Astrocyte (in vitro differentiated cells and primary cell): ENCODE results near the gene SERPINH1. TPM values are rescaled to one million over a fixed set of nuclear protein-coding genes. Genes with fewer than 3 reads are reported as not detected.

Experiments used
- DNase-seq: peaks from one replicate; pipeline ENCODE4 v3.0.0-alpha.2; 2010; ENCODE audit warnings: low read depth
- FAIRE-seq: peaks from 2 replicates; lab custom pipeline; 2011; peaks lifted over from hg19 to GRCh38; lab: Jason Lieb, UNC
- H2AFZ ChIP-seq: 2 replicates; pipeline ENCODE4 v1.6.0; 2012; ENCODE audit warnings: low read depth, low read length, inconsistent platforms
- H3K27ac ChIP-seq: 2 replicates; pipeline ENCODE4 v1.5.1; 2011; ENCODE audit warnings: low read depth, low read length, inconsistent platforms
- H3K27me3 ChIP-seq: 2 replicates; pipeline ENCODE4 v1.6.0; 2011; ENCODE audit warnings: low read length, inconsistent platforms; ENCODE audit not compliant: insufficient read depth
- H3K36me3 ChIP-seq: 2 replicates; pipeline ENCODE4 v1.5.1; 2011; ENCODE audit warnings: low read length, inconsistent platforms; ENCODE audit not compliant: insufficient read depth
- H3K4me1 ChIP-seq: 2 replicates; pipeline ENCODE4 v1.5.1; 2011; ENCODE audit warnings: low read length, inconsistent platforms; ENCODE audit not compliant: insufficient read depth
- H3K4me2 ChIP-seq: 2 replicates; pipeline ENCODE4 v1.6.0; 2012; ENCODE audit warnings: low read length, inconsistent platforms
- H3K4me3 ChIP-seq: 2 replicates; pipeline ENCODE4 v1.5.1; 2011; ENCODE audit warnings: low read depth, mild to moderate bottlenecking, low read length, inconsistent platforms; ENCODE audit not compliant: insufficient read depth
- H3K79me2 ChIP-seq: 2 replicates; pipeline ENCODE4 v1.6.0; 2012; ENCODE audit warnings: mild to moderate bottlenecking, low read length, inconsistent platforms; ENCODE audit not compliant: insufficient read depth
- H3K9ac ChIP-seq: 2 replicates; pipeline ENCODE4 v1.6.0; 2012; ENCODE audit warnings: mild to moderate bottlenecking, low read length, inconsistent platforms
- H3K9me3 ChIP-seq: 2 replicates; pipeline ENCODE4 v1.5.1; 2012; ENCODE audit warnings: low read depth, mild to moderate bottlenecking, low read length, inconsistent platforms; ENCODE audit not compliant: insufficient read depth
- H4K20me1 ChIP-seq: 2 replicates; pipeline ENCODE4 v1.6.0; 2012; ENCODE audit warnings: low read length, inconsistent platforms; ENCODE audit not compliant: insufficient read depth
- H3K27ac Mint-ChIP-seq: one replicate; pipeline ENCODE4 v1.8.0; 2021; ENCODE audit warnings: mild to moderate bottlenecking, mixed read lengths; ENCODE audit not compliant: unreplicated experiment
- H3K27me3 Mint-ChIP-seq: one replicate; pipeline ENCODE4 v1.8.0; 2021; ENCODE audit warnings: low read depth, mixed read lengths; ENCODE audit not compliant: unreplicated experiment
- H3K36me3 Mint-ChIP-seq: one replicate; pipeline ENCODE4 v1.8.0; 2021; ENCODE audit warnings: low read depth, mixed read lengths; ENCODE audit not compliant: unreplicated experiment
- H3K4me1 Mint-ChIP-seq: one replicate; pipeline ENCODE4 v1.8.0; 2021; ENCODE audit warnings: low read depth, mixed read lengths; ENCODE audit not compliant: unreplicated experiment
- H3K4me3 Mint-ChIP-seq: one replicate; pipeline ENCODE4 v1.8.0; 2021; ENCODE audit warnings: mild to moderate bottlenecking, moderate library complexity, mixed read lengths; ENCODE audit not compliant: unreplicated experiment
- H3K9me3 Mint-ChIP-seq: one replicate; pipeline ENCODE4 v1.8.0; 2021; ENCODE audit warnings: mild to moderate bottlenecking, mixed read lengths; ENCODE audit not compliant: unreplicated experiment
- CTCF ChIP-seq: IDR thresholded peaks from 2 replicates; pipeline ENCODE4 v1.5.1; 2011; ENCODE audit warnings: low read depth, mild to moderate bottlenecking, inconsistent platforms, low read length, moderate library complexity; ENCODE audit not compliant: insufficient read depth
- EZH2 ChIP-seq: IDR thresholded peaks from 2 replicates; pipeline ENCODE4 v1.6.1; 2012; ENCODE audit warnings: mild to moderate bottlenecking, low read length, inconsistent platforms; ENCODE audit not compliant: insufficient read depth
- total RNA-seq: library from RNA; stranded (reverse); gene quantifications from 2 replicates; pipeline ENCODE4 v1.2.1, GENCODE V29; 2021

The SERPINH1 gene
- total RNA-seq, 1 donor from 2014 or later = 768 TPM

- Histone ChIP-seq H3K9me3 (no peaks in the 10 kb centered on the region), H4K20me1 (peaks cover 20% of the 10 kb centered on the region), H3K9ac (no peak overlapping the region), H3K27ac (no peak overlapping the region), H3K36me3 (no peaks in the 10 kb centered on the region), H2AFZ (no peak overlapping the region), H3K79me2 (no peaks in the 10 kb centered on the region), H3K4me3 (no peak overlapping the region), H3K4me1 (peaks cover 10% of the 10 kb centered on the region), H3K4me2 (no peak overlapping the region), H3K27me3 (no peaks in the 10 kb centered on the region)
- no peaks in the 10 kb centered on the region for H3K4me1 Mint-ChIP-seq
- H3K27ac Mint-ChIP-seq = no peak overlapping the region
- no peak overlapping the region for H3K4me3 Mint-ChIP-seq
- peaks cover 47% of the 10 kb centered on the region for H3K27me3 Mint-ChIP-seq
- DNase-seq = no peak
- no peak for FAIRE-seq
- no peaks in the 10 kb centered on the region for H3K9me3 Mint-ChIP-seq
- peaks cover 2% of the 10 kb centered on the region for H3K36me3 Mint-ChIP-seq
- no peak for TF ChIP-seq CTCF
- no peak for TF ChIP-seq EZH2
Observed at GRCh38 chr11:75522286-75523044, 39.6 kb upstream of the SERPINH1 start.

GRCh38 chr11:75523189-75523588 lies 38.9 kb upstream of the SERPINH1 start:
- H3K27ac Mint-ChIP-seq = no peak overlapping the region
- Histone ChIP-seq H3K4me3 (no peak overlapping the region), H3K9ac (no peak overlapping the region), H3K27me3 (no peaks in the 10 kb centered on the region), H4K20me1 (peaks cover 20% of the 10 kb centered on the region), H3K4me1 (peaks cover 10% of the 10 kb centered on the region), H3K4me2 (no peak overlapping the region), H3K9me3 (no peaks in the 10 kb centered on the region), H3K79me2 (no peaks in the 10 kb centered on the region), H2AFZ (no peak overlapping the region), H3K36me3 (no peaks in the 10 kb centered on the region), H3K27ac (no peak overlapping the region)
- TF ChIP-seq CTCF (no peak), EZH2 (no peak)
- H3K4me1 Mint-ChIP-seq = no peaks in the 10 kb centered on the region
- no peak overlapping the region for H3K4me3 Mint-ChIP-seq
- no peak for FAIRE-seq
- peaks cover 52% of the 10 kb centered on the region for H3K27me3 Mint-ChIP-seq
- peaks cover 2% of the 10 kb centered on the region for H3K36me3 Mint-ChIP-seq
- DNase-seq = no peak
- H3K9me3 Mint-ChIP-seq = no peaks in the 10 kb centered on the region
